Lung (tissue), 12 donors: ENCODE results near the gene NIN. TPM values are rescaled to one million over a fixed set of nuclear protein-coding genes. Genes with fewer than 3 reads are reported as not detected.

Experiments used
- ATAC-seq: fragments of 200-7000 bp; cut with Tn5 transposase; one replicate; pipeline ENCODE4 v1.9.1; 2020; ENCODE audit warnings: moderate number of reproducible peaks; ENCODE audit not compliant: insufficient read depth, low FRiP score
- DNase-seq, 3 donors: peaks; one replicate each; pipeline ENCODE4 v3.0.0-alpha.2; 2013 to 2017
- H3K27ac ChIP-seq, 2 donors: one replicate each; pipeline ENCODE4 v1.5.1; 2013; ENCODE audit warnings: mild to moderate bottlenecking in 2 of 2, moderate library complexity in 2 of 2, control low read depth in 1 of 2, inconsistent platforms in 1 of 2, low read depth in 1 of 2, low read length in 1 of 2
- H3K27me3 ChIP-seq, 3 donors: one replicate each; pipeline ENCODE4 v1.5.1; 2013; ENCODE audit warnings: low read length in 2 of 3; ENCODE audit not compliant: control insufficient read depth in 3 of 3, insufficient read depth in 3 of 3
- H3K36me3 ChIP-seq, 4 donors: one replicate each; pipeline ENCODE4 v1.5.1; 2013; ENCODE audit warnings: low read length in 4 of 4, mild to moderate bottlenecking in 1 of 4, moderate library complexity in 1 of 4; ENCODE audit not compliant: control insufficient read depth in 4 of 4, insufficient read depth in 4 of 4
- H3K4me1 ChIP-seq, 5 donors: one replicate each; pipeline ENCODE4 v1.5.1; 2013; ENCODE audit warnings: low read length in 5 of 5, mild to moderate bottlenecking in 2 of 5, moderate library complexity in 1 of 5; ENCODE audit not compliant: control insufficient read depth in 5 of 5, insufficient read depth in 5 of 5
- H3K4me3 ChIP-seq: one replicate; pipeline ENCODE4 v1.5.1; 2013; ENCODE audit warnings: mild to moderate bottlenecking, control low read depth, moderate library complexity
- H3K9ac ChIP-seq, 2 donors: one replicate each; pipeline ENCODE4 v1.5.1; 2013; ENCODE audit warnings: low read length in 2 of 2, control low read depth in 1 of 2; ENCODE audit not compliant: insufficient read depth in 1 of 2
- H3K9me3 ChIP-seq, 4 donors: one replicate each; pipeline ENCODE4 v1.5.1; 2013; ENCODE audit warnings: low read length in 3 of 4, mild to moderate bottlenecking in 1 of 4, moderate library complexity in 1 of 4; ENCODE audit not compliant: control insufficient read depth in 4 of 4, insufficient read depth in 3 of 4
- CTCF ChIP-seq: IDR thresholded peaks from 2 replicates; pipeline ENCODE4 v1.5.1; 2012; ENCODE audit warnings: mild to moderate bottlenecking; ENCODE audit errors: control extremely low read depth, extremely low read depth
- WGBS, 2 donors: extraction: QIAGEN DNeasy Blood & Tissue Kit; methylation state at CpG; one replicate each; pipeline ENCODE4 v1.1.7; 2013; 5-methylcytosine and 5-hydroxymethylcytosine counted together
- polyA plus RNA-seq, 2 donors: library from polyadenylated mRNA; stranded (reverse); fragments of 200-250 nt; gene quantifications; one replicate each; pipeline ENCODE4 v1.2.1, GENCODE V29; 2013
- total RNA-seq, 2 donors: library from RNA; depleted of rRNA in 1 of 2; stranded (reverse); fragments of >200 nt in 1 of 2; gene quantifications; one replicate each; pipeline ENCODE4 v1.2.1, GENCODE V29; 2014 to 2021
- donor health status: control.
- donor health status: control.
- donor health status: Bipolar disorder and iron deficiency.
- donor health status: healthy.
- donor health status: DM: yes; HTN: yes; CAD: no.

NIN gene
- total and polyA plus RNA-seq, 4 donors = 5.2 to 38.6 (median 24.2) TPM

GRCh38 chr14:50874757-50875156 is 43.8 kb upstream of the NIN start:
- Histone ChIP-seq H3K4me1 (peaks cover 0 to 5% (median 0%) of the 10 kb centered on the region in 5 donors), H3K27me3 (peaks cover 4 to 61% (median 33%) of the 10 kb centered on the region in 3 donors), H3K9me3 (no peaks in the 10 kb centered on the region), H3K9ac (no peak overlapping the region), H3K36me3 (no peaks in the 10 kb centered on the region), H3K4me3 (no peak overlapping the region), H3K27ac (no peak overlapping the region)
- no peak for DNase-seq
- no peak for TF ChIP-seq CTCF
- ATAC-seq = no peak
- 50% methylated on average over 2 of the region's 2 CpGs for WGBS, 2 donors

GRCh38 chr14:50871914-50872732 is 41.2 kb upstream of the NIN start, which contains the start of gene ABHD12B:
Gene ABHD12B (plus strand): TSS chr14:50872053. CDS start chr14:50872175, 122 bp downstream.
- no peak for ATAC-seq
- Histone ChIP-seq H3K36me3 (no peaks in the 10 kb centered on the region), H3K27ac (no peak within 1 kb of the TSS), H3K9me3 (no peaks in the 10 kb centered on the region), H3K4me1 (peaks cover 0 to 5% (median 0%) of the 10 kb centered on the region in 5 donors), H3K4me3 (no peak within 1 kb of the TSS), H3K9ac (no peak within 1 kb of the TSS), H3K27me3 (peaks cover 4 to 53% (median 34%) of the 10 kb centered on the region in 3 donors)
- peak in 2 of 3 donors; percentile 18 to 25 for DNase-seq
- no peak for TF ChIP-seq CTCF
- whole genome bisulfite sequencing, 2 donors = 11% methylated on average over 35 to 63 of the region's 63 CpGs

- Histone ChIP-seq H3K27ac (no peak overlapping the region), H3K9ac (no peak overlapping the region), H3K9me3 (no peaks in the 10 kb centered on the region), H3K36me3 (no peaks in the 10 kb centered on the region), H3K4me3 (no peak overlapping the region), H3K27me3 (peaks cover 4 to 45% (median 34%) of the 10 kb centered on the region in 3 donors), H3K4me1 (peaks cover 0 to 5% (median 0%) of the 10 kb centered on the region in 5 donors)
- WGBS, 2 donors = 74 to 82% methylated on average over 5 of the region's 5 CpGs
- DNase-seq = no peak
- no peak for TF ChIP-seq CTCF
- no peak for ATAC-seq
Measured at GRCh38 chr14:50871228-50871627, 40.3 kb upstream of the NIN start.
